Stimulated activated CD8-positive, alpha-beta memory T cell treated with anti-CD3 and anti-CD28 coated beads, Interleukin-7, amount 100 ng/mL, for 1 hour (primary cell): ENCODE data around the gene SPCS3.
A peak's percentile ranks its signal among the peaks of the same experiment; 100 is the strongest.
"Not testable (repeated sequence)": the region's sequence is repeated elsewhere in the genome, so short reads cannot be mapped to it uniquely, and the experiment has no call there.

Experiments
- DNase-seq, 2 donors: peaks; one replicate each; pipeline ENCODE4 v3.0.0-alpha.2; 2020; ENCODE audit warnings: low read depth in 2 of 2

The SPCS3 gene

DNA sequence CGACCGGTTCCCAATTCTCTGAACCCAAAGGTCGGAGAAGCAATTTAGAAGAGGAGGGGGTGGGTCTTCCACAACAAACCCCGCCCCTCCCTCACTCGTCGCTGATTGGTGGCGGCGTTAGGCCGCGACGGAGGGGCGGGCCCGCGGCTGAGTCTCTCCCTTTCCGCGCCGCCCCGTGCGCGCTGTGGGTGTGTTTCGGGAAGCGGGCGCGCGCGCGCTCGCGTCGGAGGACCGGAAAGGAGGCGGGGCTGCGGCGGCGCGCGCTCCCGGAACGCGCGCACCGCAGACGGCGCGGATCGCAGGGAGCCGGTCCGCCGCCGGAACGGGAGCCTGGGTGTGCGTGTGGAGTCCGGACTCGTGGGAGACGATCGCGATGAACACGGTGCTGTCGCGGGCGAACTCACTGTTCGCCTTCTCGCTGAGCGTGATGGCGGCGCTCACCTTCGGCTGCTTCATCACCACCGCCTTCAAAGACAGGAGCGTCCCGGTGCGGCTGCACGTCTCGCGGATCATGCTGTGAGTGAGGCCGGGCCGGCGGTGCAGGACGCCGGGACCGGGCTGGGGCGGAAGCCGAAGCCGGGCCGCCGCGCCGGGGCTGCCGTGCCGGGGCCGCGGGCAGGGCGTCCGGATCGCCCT lies at the start of gene SPCS3:
Gene SPCS3, plus strand, starts transcription at position 263 of the 636 bp plus-strand sequence. Its CDS starts 111 bp downstream, at position 374.
- DNase-seq, result peak; percentile 89 to 93

DNA sequence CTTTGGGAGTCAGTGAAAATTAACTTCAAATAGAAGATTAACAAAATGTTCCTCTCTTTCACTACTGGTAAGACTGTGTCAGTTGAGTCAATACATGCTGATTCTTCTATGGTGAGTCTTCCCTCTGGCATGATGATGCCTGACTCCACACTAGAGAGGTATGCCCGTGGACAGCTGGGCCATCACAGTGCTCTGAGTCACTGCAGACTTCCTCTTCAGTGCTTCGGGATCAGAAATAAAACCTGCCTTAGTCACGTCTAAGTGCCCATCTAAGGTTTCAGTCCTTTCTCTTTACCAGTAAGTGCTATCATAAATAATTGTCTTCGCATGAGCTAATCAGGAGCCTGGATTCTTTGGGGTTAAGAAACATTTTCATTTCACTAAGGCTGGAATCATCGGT lies 49.1 kb upstream of the SPCS3 start:
- no peak for DNase-seq

DNA sequence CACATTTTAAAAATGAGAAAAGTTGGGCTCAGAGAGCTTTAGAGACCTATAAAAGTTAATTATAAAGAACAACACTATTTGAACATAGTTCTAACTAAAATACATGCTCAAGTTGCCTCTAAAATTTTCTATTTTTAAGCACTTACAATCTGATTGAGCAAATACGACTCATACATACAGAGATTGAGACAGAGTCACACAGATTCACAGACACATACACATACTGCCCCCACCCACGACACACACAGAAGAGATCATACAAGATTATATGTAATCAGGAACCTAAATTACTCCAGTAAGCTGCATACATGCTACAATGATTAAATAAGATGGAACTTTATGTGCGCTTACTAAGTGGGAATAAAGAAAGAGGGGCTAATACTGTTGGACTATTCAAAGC lies 48.0 kb upstream of the SPCS3 start:
- no peak for DNase-seq

- DNase-seq, result no peak
Observed at GRCh38 chr4:176272799-176273198, 47.0 kb upstream of the SPCS3 start.

- DNase-seq, result no peak
Observed at GRCh38 chr4:176273736-176274135, 46.0 kb upstream of the SPCS3 start.

DNA sequence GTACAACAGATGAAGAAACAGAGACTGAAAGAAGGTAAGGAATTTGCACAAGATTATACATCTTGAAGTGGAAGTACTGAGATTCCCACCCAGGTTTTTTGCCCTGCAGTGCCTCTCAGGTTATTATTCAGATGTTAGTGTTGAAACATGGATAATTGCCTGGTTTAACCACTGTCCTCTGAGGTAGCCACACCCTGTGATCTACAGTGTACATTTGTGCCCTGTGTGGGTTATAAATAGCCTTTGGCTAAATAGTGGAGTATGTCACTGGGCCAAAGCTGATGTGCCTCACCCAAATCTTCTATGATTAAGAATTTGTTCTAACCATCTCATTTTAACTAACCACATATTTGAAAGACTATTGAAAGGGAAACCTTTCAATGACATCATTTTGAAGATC lies 45.3 kb upstream of the SPCS3 start:
- no peak for DNase-seq

DNA sequence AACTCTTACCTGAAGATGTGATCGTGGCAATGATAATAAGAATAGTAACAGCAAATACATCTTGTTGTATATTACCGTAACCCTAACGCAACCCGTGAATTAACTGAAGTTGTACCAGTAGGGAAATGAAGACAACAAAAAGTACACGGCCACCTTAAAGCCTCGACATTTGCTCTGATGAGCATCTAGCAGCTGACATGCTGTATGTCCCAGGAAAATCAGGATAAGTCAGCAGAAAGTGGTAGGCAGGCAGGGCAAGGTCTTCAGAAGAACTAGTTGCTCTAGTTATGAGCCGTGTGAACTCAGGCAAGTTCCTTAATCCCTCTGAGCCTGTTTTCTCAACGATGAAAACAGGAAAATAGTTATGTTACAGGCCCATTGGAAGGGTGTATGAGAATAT lies 43.1 kb upstream of the SPCS3 start:
- DNase-seq, result no peak

GRCh38 chr4:176277162-176277904 lies 42.4 kb upstream of the SPCS3 start:
- DNase-seq, result no peak

- DNase-seq, result not testable (repeated sequence)
Observed at GRCh38 chr4:176279560-176279959, 40.2 kb upstream of the SPCS3 start.

GRCh38 chr4:176286728-176287127 lies 33.0 kb upstream of the SPCS3 start:
- no peak for DNase-seq

- DNase-seq, result no peak
Observed at GRCh38 chr4:176287546-176287945, 32.2 kb upstream of the SPCS3 start.

GRCh38 chr4:176288020-176288419 lies 31.7 kb upstream of the SPCS3 start:
- DNase-seq, result no peak

- DNase-seq, result no peak
Observed at GRCh38 chr4:176289561-176289960, 30.2 kb upstream of the SPCS3 start.

GRCh38 chr4:176290520-176290919 lies 29.2 kb upstream of the SPCS3 start:
- no peak for DNase-seq

DNA sequence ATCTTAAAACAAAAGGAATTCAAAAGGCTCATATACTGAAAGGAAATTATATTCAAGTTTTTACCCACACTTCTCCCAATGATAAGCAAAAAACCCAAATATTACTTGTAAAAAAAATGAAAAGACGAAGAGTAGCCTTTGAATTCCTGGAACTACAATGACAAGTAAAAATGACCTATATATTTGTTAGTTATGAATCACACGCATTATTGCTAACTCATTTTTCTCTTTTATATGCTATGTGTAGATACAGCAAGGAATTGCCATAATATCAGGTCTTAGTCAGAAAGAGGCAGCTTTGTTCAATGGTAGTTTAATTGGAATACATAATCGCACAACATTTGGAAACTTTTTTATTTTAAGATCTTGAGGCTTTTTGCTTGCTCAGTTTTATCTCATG lies 28.0 kb upstream of the SPCS3 start:
- DNase-seq, result no peak

- DNase-seq, result no peak
Observed at GRCh38 chr4:176292920-176293319, 26.8 kb upstream of the SPCS3 start.

DNA sequence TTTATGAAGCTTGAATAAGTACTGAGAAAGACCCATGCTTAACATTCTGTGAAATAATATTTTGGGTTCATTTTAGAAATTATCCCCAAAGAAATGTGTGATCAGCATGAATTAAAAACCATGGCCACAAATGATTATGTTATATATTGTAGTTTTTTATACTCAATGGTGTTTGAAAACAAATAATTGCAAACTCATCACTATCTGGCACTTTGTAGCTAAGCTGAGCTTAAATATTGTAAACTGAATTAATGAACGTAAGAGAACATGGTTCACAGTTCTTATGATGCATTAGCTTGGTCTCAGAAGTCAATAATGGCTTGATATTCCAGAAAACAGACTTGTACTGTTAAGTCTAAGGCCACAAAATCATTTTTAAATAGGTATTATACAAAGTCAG lies 26.1 kb upstream of the SPCS3 start:
- no peak for DNase-seq

DNA sequence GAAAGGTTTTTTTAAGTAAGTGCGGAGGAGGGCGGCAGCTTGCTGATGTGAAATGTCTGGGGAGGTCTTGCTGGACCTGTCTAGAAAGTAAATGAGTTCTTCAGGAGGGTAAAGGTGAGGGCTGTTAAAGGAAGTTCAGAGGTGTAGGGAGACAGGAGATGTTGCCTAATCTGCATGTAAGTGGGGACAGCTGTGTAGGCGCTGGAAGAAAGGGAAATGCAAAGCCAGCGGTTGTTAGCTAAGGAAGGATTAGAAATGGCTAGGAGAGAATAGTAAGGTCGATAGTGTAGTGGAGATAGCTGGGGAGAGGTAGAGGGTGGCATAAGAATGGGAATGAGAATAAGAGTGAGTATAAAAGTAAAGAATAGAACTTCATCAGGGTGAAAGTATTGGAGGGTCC lies 23.9 kb upstream of the SPCS3 start:
- not testable (repeated sequence) for DNase-seq

DNA sequence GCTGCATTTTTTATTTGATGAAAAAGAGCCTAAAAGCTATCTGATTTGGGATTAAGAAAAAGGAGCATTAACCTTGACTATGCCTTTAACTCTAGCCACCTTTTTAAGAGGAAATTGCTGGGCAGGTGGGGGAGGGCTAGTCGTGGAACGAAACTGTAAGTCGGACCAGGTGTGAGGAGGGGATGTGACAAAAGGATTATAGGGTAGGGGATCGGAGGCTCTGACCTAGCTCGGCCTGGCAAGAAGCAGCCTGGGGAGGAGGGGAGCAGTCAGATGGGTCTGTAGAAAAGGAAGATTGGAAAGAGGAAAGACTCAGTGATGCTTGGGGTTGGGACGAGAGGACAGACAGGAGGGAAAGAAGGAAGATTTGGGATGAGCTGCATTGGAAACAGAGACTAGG lies 21.1 kb upstream of the SPCS3 start:
- DNase-seq, result no peak

GRCh38 chr4:176300036-176300435 lies 19.7 kb upstream of the SPCS3 start:
- no peak for DNase-seq

GRCh38 chr4:176300565-176300964 lies 19.2 kb upstream of the SPCS3 start:
- DNase-seq, result no peak

DNA sequence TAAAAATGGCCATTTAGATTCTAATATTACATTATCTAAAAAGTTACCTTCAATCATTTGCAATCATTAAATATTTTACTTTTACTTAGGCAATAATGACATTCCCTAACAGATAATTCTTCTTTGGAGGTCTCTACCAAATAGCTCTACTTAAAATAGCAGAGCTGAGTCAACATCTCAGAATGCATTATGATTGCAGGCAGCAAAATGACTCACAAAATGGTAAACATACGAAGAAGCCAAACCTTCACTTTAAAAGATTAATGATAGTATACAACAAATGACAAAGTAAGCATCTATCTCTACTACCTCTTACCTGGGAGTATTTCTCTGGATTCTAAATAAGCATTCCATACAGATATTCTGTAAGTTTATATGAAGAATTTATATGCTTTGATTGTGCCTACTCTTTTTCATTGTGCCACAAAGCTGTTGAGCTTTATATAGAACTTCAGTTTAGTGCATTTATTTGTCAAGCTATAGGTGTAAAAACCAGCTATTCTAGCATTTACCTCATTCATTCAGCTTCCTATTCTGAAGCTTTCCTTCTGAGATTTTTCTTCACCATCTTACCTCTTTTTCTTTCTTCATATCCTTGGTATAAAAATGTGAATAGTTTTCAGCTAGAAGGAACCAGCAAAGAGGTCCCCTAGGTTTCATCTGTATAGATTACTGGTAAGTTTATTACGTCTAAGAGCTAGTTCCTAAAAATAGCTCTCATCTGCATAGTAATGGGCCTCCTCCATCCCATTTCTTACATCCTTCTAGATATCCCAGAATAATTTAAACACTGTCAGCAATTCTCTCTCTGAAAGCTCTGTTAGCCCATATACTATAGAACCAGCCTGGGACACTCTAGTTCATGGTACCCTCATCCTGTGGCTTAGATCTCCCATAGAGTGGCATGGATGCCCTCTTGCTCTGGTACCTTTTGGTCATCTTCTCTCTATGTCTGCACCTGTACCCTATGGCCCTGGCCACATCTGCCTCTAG lies 17.2 kb upstream of the SPCS3 start:
- no peak for DNase-seq
